ENCODE results near the gene WNT2.
A peak's percentile ranks its signal among the peaks of the same experiment; 100 is the strongest.

The WNT2 gene

GRCh38 chr7:117284692-117285091, 38.2 kb downstream of the WNT2 start:
- no peak for TF ChIP-seq CTCF (IDR thresholded peaks at IDR 0.05; ENCODE audit: insufficient read depth, low read depth, low read length, missing control alignments)
- no peak overlapping the region for H3K4me3 ChIP-seq (ENCODE audit: low read length)
- no peak for DNase-seq (ENCODE audit: low read depth)

GRCh38 chr7:117283779-117284178, 39.1 kb downstream of the WNT2 start:
- no peak overlapping the region for H3K4me3 ChIP-seq (ENCODE audit: low read length)
- no peak for DNase-seq (ENCODE audit: low read depth)
- TF ChIP-seq CTCF (IDR thresholded peaks at IDR 0.05; ENCODE audit: insufficient read depth, low read depth, low read length, missing control alignments): no peak

GRCh38 chr7:117283371-117283770, 39.5 kb downstream of the WNT2 start:
- no peak for TF ChIP-seq CTCF (IDR thresholded peaks at IDR 0.05; ENCODE audit: insufficient read depth, low read depth, low read length, missing control alignments)
- DNase-seq (ENCODE audit: low read depth): peak; percentile 35
- no peak overlapping the region for H3K4me3 ChIP-seq (ENCODE audit: low read length)

- H3K4me3 ChIP-seq (ENCODE audit: low read length): no peak overlapping the region
- no peak for DNase-seq (ENCODE audit: low read depth)
- TF ChIP-seq CTCF (IDR thresholded peaks at IDR 0.05; ENCODE audit: insufficient read depth, low read depth, low read length, missing control alignments): no peak
Observed at GRCh38 chr7:117282239-117282812, 40.5 kb downstream of the WNT2 start.

- no peak overlapping the region for H3K4me3 ChIP-seq (ENCODE audit: low read length)
- peak; percentile 68 for DNase-seq (ENCODE audit: low read depth)
- TF ChIP-seq CTCF (IDR thresholded peaks at IDR 0.05; ENCODE audit: insufficient read depth, low read depth, low read length, missing control alignments): no peak
Observed at GRCh38 chr7:117281562-117281961, 41.3 kb downstream of the WNT2 start.

GRCh38 chr7:117279931-117280557, 42.8 kb downstream of the WNT2 start:
- no peak for DNase-seq (ENCODE audit: low read depth)
- H3K4me3 ChIP-seq (ENCODE audit: low read length): no peak overlapping the region
- TF ChIP-seq CTCF (IDR thresholded peaks at IDR 0.05; ENCODE audit: insufficient read depth, low read depth, low read length, missing control alignments): no peak

GRCh38 chr7:117279203-117279602, 43.7 kb downstream of the WNT2 start:
- no peak for TF ChIP-seq CTCF (IDR thresholded peaks at IDR 0.05; ENCODE audit: insufficient read depth, low read depth, low read length, missing control alignments)
- no peak for DNase-seq (ENCODE audit: low read depth)
- H3K4me3 ChIP-seq (ENCODE audit: low read length): no peak overlapping the region

All from epithelial cell of esophagus (primary cell).